ENCODE results near the gene FAM107B. TPM values are rescaled to one million over a fixed set of nuclear protein-coding genes. Genes with fewer than 3 reads are reported as not detected.

FAM107B gene
- total and polyA plus RNA-seq, 2 of the 8 experiments (the other 6 are each of a cell fraction or from before 2014, with no cell fraction given), result 7.5 to 28.1 TPM

DNA sequence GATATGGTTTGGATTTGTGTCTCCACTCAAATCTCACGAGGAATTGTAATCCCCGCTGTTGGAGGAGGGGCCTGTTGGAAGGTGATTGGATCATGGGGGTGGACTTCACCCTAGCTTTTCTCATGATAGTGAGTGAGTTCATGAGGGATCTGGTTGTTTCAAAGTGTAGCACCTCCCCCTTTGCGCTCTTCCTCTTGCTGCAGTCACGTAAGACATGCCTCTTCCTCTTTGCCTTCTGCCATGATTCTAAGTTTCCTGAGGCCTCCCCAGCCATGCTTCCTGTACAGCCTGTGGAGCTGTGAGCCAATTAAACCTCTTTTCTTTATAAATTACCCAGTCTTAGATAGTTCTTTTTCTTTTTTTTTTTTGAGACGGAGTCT, 46.1 kb upstream of the FAM107B start (continued):
- TF ChIP-seq ATF3 (IDR thresholded peaks at IDR 0.05; ENCODE audit: insufficient read depth, low read depth, low read length) (no peak), RBBP5 (IDR thresholded peaks at IDR 0.05; ENCODE audit: borderline replicate concordance, low read depth, low read length) (no peak), BRCA1 (IDR thresholded peaks at IDR 0.05; ENCODE audit: low read depth, low read length) (no peak), SP1 (IDR thresholded peaks at IDR 0.05; ENCODE audit: low read depth, low read length) (no peak)

All from H1 (cell line).